Fibroblast of lung (primary cell): ENCODE results near the gene ZFY.

ENCODE experiments used
- CTCF ChIP-seq, 2 donors: IDR thresholded peaks in 1 of 2; conservative IDR thresholded peaks in 1 of 2; 1 replicate in 1 of 2; 2 replicates in 1 of 2; pipeline ENCODE4 v1.5.1; 2011 to 2012; ENCODE audit warnings: low read length in 2 of 2, control low read depth in 1 of 2, inconsistent platforms in 1 of 2, low read depth in 1 of 2, mild to moderate bottlenecking in 1 of 2
- EZH2 ChIP-seq: IDR thresholded peaks from 2 replicates; pipeline ENCODE4 v1.5.1; 2012; ENCODE audit warnings: low read length, control low read depth, mild to moderate bottlenecking; ENCODE audit errors: missing control alignments

- TF ChIP-seq EZH2, result no peak
- TF ChIP-seq CTCF (conservative IDR thresholded peaks at IDR 0.05 in 1 of 2, IDR thresholded peaks at IDR 0.05 in 1 of 2; ENCODE audit: low read depth in 1 of 2, low read length in 2 of 2), result no peak
These were observed 19.6 kb downstream of the ZFY start for GRCh38 chrY:2954735-2955134.
